Fibroblast of skin of back (primary cell): ENCODE data around the gene UVSSA.
"Not testable (repeated sequence)": the region's sequence is repeated elsewhere in the genome, so short reads cannot be mapped to it uniquely, and the experiment has no call there.

ENCODE experiments used
- DNase-seq: peaks from one replicate; pipeline ENCODE4 v3.0.0-alpha.2; 2013

The UVSSA gene

GRCh38 chr4:1331591-1332353, 15.2 kb upstream of the UVSSA start:
- DNase-seq: no peak

GRCh38 chr4:1332686-1333085, 14.3 kb upstream of the UVSSA start:
- no peak for DNase-seq

GRCh38 chr4:1333256-1333655, 13.8 kb upstream of the UVSSA start:
- DNase-seq: no peak

- DNase-seq: not testable (repeated sequence)
Observed at GRCh38 chr4:1333851-1334578, 13.0 kb upstream of the UVSSA start.

GRCh38 chr4:1334579-1334895, 12.5 kb upstream of the UVSSA start:
- DNase-seq: no peak

GRCh38 chr4:1335193-1335883, 11.7 kb upstream of the UVSSA start:
- not testable (repeated sequence) for DNase-seq

GRCh38 chr4:1336088-1336491, 10.9 kb upstream of the UVSSA start:
- DNase-seq: no peak

- peak; percentile 68 for DNase-seq
Observed at GRCh38 chr4:1337376-1337831, 9.6 kb upstream of the UVSSA start.

- no peak for DNase-seq
Observed at GRCh38 chr4:1337951-1338751, 8.9 kb upstream of the UVSSA start.

GRCh38 chr4:1338752-1339414, 8.1 kb upstream of the UVSSA start:
- DNase-seq: no peak

- no peak for DNase-seq
Observed at GRCh38 chr4:1339489-1339888, 7.5 kb upstream of the UVSSA start.

- no peak for DNase-seq
Observed at GRCh38 chr4:1340181-1340747, 6.7 kb upstream of the UVSSA start.

GRCh38 chr4:1340861-1341260, 6.1 kb upstream of the UVSSA start:
- no peak for DNase-seq

- DNase-seq: peak; percentile 23
Observed at GRCh38 chr4:1342003-1342402, 5.0 kb upstream of the UVSSA start.

GRCh38 chr4:1344696-1345095, 2.3 kb upstream of the UVSSA start:
- no peak for DNase-seq

GRCh38 chr4:1345903-1346780, 866 bp upstream of the UVSSA start:
- DNase-seq: peak; percentile 48

- peak; percentile 85 for DNase-seq
Observed at GRCh38 chr4:1347410-1347864, 429 bp downstream of the UVSSA start.

GRCh38 chr4:1348014-1348513, 1.1 kb downstream of the UVSSA start:
- no peak for DNase-seq

GRCh38 chr4:1348746-1349145, 1.7 kb downstream of the UVSSA start:
- DNase-seq: no peak
